ENCODE data around the gene PITPNC1. TPM values are rescaled to one million over a fixed set of nuclear protein-coding genes. Genes with fewer than 3 reads are reported as not detected.

The PITPNC1 gene
- total RNA-seq, 3 donors from 2014 or later: 11.0 to 17.7 (median 14.8) TPM

GRCh38 chr17:67729903-67730302 lies 352.8 kb downstream of the PITPNC1 start:
- intact Hi-C loops (cut with DNase I; ENCODE audit: low total_unique reads): no loop called here
- no peak overlapping the region for H3K4me3 ChIP-seq
- no peaks in the 10 kb centered on the region for H3K9me3 ChIP-seq
- H3K36me3 ChIP-seq: peaks cover 4% of the 10 kb centered on the region
- H3K27me3 ChIP-seq: no peaks in the 10 kb centered on the region
- TF ChIP-seq POLR2AphosphoS5 (IDR thresholded peaks at IDR 0.05) (no peak), POLR2A (IDR thresholded peaks at IDR 0.05) (no peak), CTCF (IDR thresholded peaks at IDR 0.05) (no peak)
- no peaks in the 10 kb centered on the region for H3K4me1 ChIP-seq
- no peak overlapping the region for H3K27ac ChIP-seq
- DNase-seq (ENCODE audit: low spot score in 2 of 2): no peak

- H3K27me3 ChIP-seq: no peaks in the 10 kb centered on the region
- intact Hi-C loops (cut with DNase I; ENCODE audit: low total_unique reads): no loop called here
- DNase-seq (ENCODE audit: low spot score in 2 of 2): no peak
- no peak for TF ChIP-seq POLR2AphosphoS5 (IDR thresholded peaks at IDR 0.05)
- no peak for TF ChIP-seq POLR2A (IDR thresholded peaks at IDR 0.05)
- no peak for TF ChIP-seq CTCF (IDR thresholded peaks at IDR 0.05)
- H3K4me3 ChIP-seq: no peak overlapping the region
- no peaks in the 10 kb centered on the region for H3K4me1 ChIP-seq
- peaks cover 4% of the 10 kb centered on the region for H3K36me3 ChIP-seq
- H3K27ac ChIP-seq: no peak overlapping the region
- no peaks in the 10 kb centered on the region for H3K9me3 ChIP-seq
Measured at GRCh38 chr17:67730731-67731130, 353.6 kb downstream of the PITPNC1 start.

- no peaks in the 10 kb centered on the region for H3K4me1 ChIP-seq
- no peaks in the 10 kb centered on the region for H3K9me3 ChIP-seq
- TF ChIP-seq CTCF (IDR thresholded peaks at IDR 0.05) (no peak), POLR2AphosphoS5 (IDR thresholded peaks at IDR 0.05) (no peak), POLR2A (IDR thresholded peaks at IDR 0.05) (no peak)
- peaks cover 4% of the 10 kb centered on the region for H3K36me3 ChIP-seq
- H3K27ac ChIP-seq: no peak overlapping the region
- no peak overlapping the region for H3K4me3 ChIP-seq
- H3K27me3 ChIP-seq: no peaks in the 10 kb centered on the region
- DNase-seq (ENCODE audit: low spot score in 2 of 2): no peak
- intact Hi-C loops (cut with DNase I; ENCODE audit: low total_unique reads): no loop called here
Measured at GRCh38 chr17:67733449-67733848, 356.4 kb downstream of the PITPNC1 start.

- TF ChIP-seq CTCF (IDR thresholded peaks at IDR 0.05) (no peak), POLR2AphosphoS5 (IDR thresholded peaks at IDR 0.05) (no peak), POLR2A (IDR thresholded peaks at IDR 0.05) (no peak)
- intact Hi-C loops (cut with DNase I; ENCODE audit: low total_unique reads): no loop called here
- no peak overlapping the region for H3K27ac ChIP-seq
- DNase-seq (ENCODE audit: low spot score in 2 of 2): no peak
- H3K4me3 ChIP-seq: no peak overlapping the region
- no peaks in the 10 kb centered on the region for H3K9me3 ChIP-seq
- H3K27me3 ChIP-seq: no peaks in the 10 kb centered on the region
- no peaks in the 10 kb centered on the region for H3K36me3 ChIP-seq
- no peaks in the 10 kb centered on the region for H3K4me1 ChIP-seq
Measured at GRCh38 chr17:67737145-67737544, 360.1 kb downstream of the PITPNC1 start.

GRCh38 chr17:67742025-67742424 lies 364.9 kb downstream of the PITPNC1 start:
- H3K27me3 ChIP-seq: no peaks in the 10 kb centered on the region
- H3K4me1 ChIP-seq: no peaks in the 10 kb centered on the region
- intact Hi-C loops (cut with DNase I; ENCODE audit: low total_unique reads): no loop called here
- no peak overlapping the region for H3K4me3 ChIP-seq
- TF ChIP-seq CTCF (IDR thresholded peaks at IDR 0.05): no peak
- no peak for TF ChIP-seq POLR2AphosphoS5 (IDR thresholded peaks at IDR 0.05)
- TF ChIP-seq POLR2A (IDR thresholded peaks at IDR 0.05): no peak
- no peak for DNase-seq (ENCODE audit: low spot score in 2 of 2)
- H3K27ac ChIP-seq: no peak overlapping the region
- no peaks in the 10 kb centered on the region for H3K9me3 ChIP-seq
- H3K36me3 ChIP-seq: no peaks in the 10 kb centered on the region

Other genes with a start within 250 kb of the PITPNC1 start
- 100 to 1,000 TPM in 1 of 3 donors, 10 to 100 TPM in 2; 66.5 to 104 (median 79.8) TPM for gene HELZ, start 132.1 kb upstream of the PITPNC1 start, total RNA-seq
- gene PSMD12, start 10.7 kb upstream of the PITPNC1 start, total RNA-seq: 10 to 100 TPM; 21.2 to 33.6 (median 30.5) TPM

Measured in breast epithelium (tissue), 4 donors.